ENCODE measurements around the gene CRELD1. TPM values are rescaled to one million over a fixed set of nuclear protein-coding genes. Genes with fewer than 3 reads are reported as not detected.

Gene CRELD1
- total RNA-seq, 1 donor from 2014 or later = 24.0 TPM

Other genes with a start within 250 kb of the CRELD1 start
- gene CPNE9, start 230.0 kb upstream of the CRELD1 start, total RNA-seq = 0.50 TPM in 1 of 2 replicates, not detected in the other
- 34.2 and 35.8 TPM in 2 replicates for gene BRPF1, start 202.1 kb upstream of the CRELD1 start, total RNA-seq
- 33.0 and 38.4 TPM in 2 replicates for gene OGG1, start 183.9 kb upstream of the CRELD1 start, total RNA-seq
- 113 and 116 TPM in 2 replicates for gene CAMK1, start 163.9 kb upstream of the CRELD1 start, total RNA-seq
- gene TADA3, start 141.4 kb upstream of the CRELD1 start, total RNA-seq = 86.6 and 89.2 TPM in 2 replicates
- 253 and 268 TPM in 2 replicates for gene ARPC4, start 140.8 kb upstream of the CRELD1 start, total RNA-seq
- 51.0 and 56.5 TPM in 2 replicates for gene TTLL3, start 123.6 kb upstream of the CRELD1 start, total RNA-seq
- gene RPUSD3, start 89.8 kb upstream of the CRELD1 start, total RNA-seq = 70.0 and 71.1 TPM in 2 replicates
- gene CIDEC, start 53.6 kb upstream of the CRELD1 start, total RNA-seq = not detected in 2 replicates
- 31.7 and 33.3 TPM in 2 replicates for gene JAGN1, start 43.2 kb upstream of the CRELD1 start, total RNA-seq
- gene IL17RE, start 31.0 kb upstream of the CRELD1 start, total RNA-seq = 0.78 and 1.0 TPM in 2 replicates
- 0.27 and 0.48 TPM in 2 replicates for gene IL17RC, start 16.7 kb upstream of the CRELD1 start, total RNA-seq
- gene PRRT3, start 18.6 kb downstream of the CRELD1 start, total RNA-seq = 10.7 and 11.3 TPM in 2 replicates
- 35.9 and 43.5 TPM in 2 replicates for gene EMC3, start 53.0 kb downstream of the CRELD1 start, total RNA-seq
- gene FANCD2, start 92.6 kb downstream of the CRELD1 start, total RNA-seq = 54.4 and 55.1 TPM in 2 replicates
- not detected in 2 replicates for gene FANCD2OS, start 174.4 kb downstream of the CRELD1 start, total RNA-seq
- gene BRK1, start 181.8 kb downstream of the CRELD1 start, total RNA-seq = 94.4 and 100 TPM in 2 replicates
- gene VHL, start 207.9 kb downstream of the CRELD1 start, total RNA-seq = 54.0 and 54.9 TPM in 2 replicates
- 2.4 and 2.6 TPM in 2 replicates for gene IRAK2, start 231.1 kb downstream of the CRELD1 start, total RNA-seq